ENCODE results near the gene RNPEP. TPM values are rescaled to one million over a fixed set of nuclear protein-coding genes. Genes with fewer than 3 reads are reported as not detected.
"Not testable (repeated sequence)": the region's sequence is repeated elsewhere in the genome, so short reads cannot be mapped to it uniquely, and the experiment has no call there.

Gene RNPEP
- polyA plus RNA-seq, 4 donors = 43.9 to 77.3 (median 55.9) TPM

DNA sequence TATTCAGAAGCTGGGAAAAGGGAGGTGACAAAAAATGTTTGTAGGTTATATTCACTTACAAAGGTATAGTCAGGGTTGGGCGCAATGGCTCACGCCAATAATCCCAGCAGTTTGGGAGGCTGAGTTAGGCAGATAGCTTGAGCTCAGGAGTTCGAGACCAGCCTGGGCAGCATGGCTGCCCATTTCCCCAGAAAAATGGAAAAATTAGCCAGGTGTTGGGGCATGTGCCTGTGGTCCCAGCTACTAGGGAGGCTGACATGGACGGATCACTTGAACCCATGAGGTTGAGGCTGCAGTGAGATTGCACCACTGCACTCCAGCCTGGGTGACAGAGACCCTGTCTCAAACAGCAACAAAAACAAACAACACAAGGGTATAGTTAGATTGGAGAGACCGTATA, 24.1 kb upstream of the RNPEP start:
- no peak for DNase-seq (ENCODE audit: low read depth in 4 of 4, low spot score in 3 of 4)

GRCh38 chr1:201962382-201962781, 20.1 kb upstream of the RNPEP start:
- DNase-seq (ENCODE audit: low read depth in 4 of 4, low spot score in 3 of 4) = not testable (repeated sequence)

DNA sequence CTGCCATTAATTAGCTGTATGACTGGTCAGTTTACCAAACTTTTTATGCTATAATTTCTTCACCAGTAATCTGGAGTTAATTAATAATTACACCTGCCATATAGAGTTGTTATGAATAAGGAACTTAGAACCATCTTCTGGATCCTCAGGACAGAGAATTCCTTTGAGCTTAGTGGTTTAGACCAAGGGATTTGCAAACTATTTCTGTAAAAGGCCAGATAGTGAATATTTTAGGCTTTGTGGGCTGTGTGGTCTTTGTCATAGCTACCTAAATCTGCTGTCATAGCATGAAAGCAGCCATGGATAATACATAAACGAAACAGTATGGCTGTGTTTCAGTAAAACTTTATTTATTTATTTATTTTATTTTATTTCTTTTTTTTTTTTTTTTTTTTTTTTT, 18.2 kb upstream of the RNPEP start:
- DNase-seq (ENCODE audit: low read depth in 4 of 4, low spot score in 3 of 4) = no peak

DNA sequence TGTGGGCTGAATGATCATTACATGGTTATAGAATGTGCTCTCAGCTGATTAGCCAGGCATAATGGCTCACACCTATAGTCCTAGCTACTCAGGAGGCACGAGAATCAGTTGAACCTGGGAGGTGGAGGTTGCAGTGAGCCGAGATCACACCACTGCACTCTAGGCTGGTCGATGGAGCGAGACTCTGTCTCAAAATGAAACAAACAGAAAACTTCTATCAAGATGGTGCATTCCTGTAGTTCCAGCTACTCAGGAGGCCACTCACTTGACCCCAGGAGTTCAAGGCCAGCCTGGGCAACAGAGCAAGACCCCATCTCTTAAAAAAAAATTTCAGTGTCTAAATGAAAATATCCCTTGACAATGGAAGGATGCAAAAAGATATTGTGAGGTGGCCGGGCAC, 16.3 kb upstream of the RNPEP start:
- DNase-seq (ENCODE audit: low read depth in 4 of 4, low spot score in 3 of 4) = no peak

DNA sequence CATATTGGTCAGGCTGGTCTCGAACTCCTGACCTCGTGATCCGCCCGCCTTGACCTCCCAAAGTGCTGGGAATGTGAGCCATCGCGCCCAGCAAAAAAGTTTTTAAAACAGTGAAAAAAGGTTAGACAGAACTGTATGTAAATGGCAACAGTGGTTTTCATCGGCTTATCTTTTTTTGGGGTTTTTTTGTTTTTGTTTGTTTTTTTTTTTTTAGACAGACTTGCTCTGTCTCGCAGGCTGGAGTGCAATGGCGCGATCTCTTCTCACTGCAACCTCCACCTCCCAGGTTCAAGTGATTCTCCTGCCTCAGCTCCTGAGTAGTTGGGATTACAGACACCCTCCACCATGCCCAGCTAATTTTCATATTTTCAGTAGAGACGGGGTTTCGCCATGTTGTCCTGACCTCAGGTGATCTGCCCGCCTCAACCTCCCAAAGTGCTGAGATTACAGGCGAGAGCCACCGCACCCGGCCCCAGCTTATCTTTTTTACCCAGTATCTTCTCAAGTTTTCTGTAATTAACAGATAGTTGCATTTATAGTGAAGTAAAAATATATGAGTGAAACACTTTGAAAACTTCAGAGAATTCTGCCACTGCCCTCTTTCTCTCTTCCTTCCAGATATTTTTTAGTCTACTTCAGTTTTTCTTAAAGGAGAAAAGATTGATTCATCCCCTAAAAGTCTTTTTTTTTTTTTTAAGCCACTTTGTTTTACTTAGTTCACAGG, 14.1 kb upstream of the RNPEP start:
- no peak for DNase-seq (ENCODE audit: low read depth in 4 of 4, low spot score in 3 of 4)

- DNase-seq (ENCODE audit: low read depth in 4 of 4, low spot score in 3 of 4) = no peak
These were observed 11.9 kb upstream of the RNPEP start for GRCh38 chr1:201970334-201971159.

DNA sequence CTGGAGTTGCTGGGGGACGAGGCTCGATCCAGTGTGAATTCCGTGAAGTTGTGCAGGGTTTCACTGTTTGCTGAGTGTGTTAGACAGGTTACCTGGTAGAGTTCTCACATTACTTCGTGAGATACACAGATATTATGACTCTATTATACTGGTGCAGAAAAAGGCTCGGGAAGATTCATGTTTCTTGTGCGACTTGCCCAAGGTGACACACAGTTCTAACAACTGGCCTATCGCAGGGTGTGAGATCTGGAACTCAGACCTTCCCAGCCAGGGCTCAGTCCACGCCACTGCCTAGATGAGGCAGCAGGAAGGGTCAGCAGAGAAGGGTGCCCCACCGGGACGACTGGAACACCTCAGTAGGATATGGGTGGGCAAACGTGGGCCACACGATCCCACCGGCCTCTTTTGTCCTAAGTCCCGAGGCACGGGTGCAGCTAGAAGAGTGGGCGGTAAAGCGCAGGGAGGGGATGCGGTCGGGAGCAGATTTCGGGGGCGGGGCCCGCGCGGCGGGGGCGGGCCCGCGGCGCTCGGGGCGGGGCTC, 296 bp upstream of the RNPEP start:
- peak in 3 of 4 donors; percentile 48 to 62 (median 56) for DNase-seq (ENCODE audit: low read depth in 4 of 4, low spot score in 3 of 4)

- peak in 2 of 4 donors; percentile 46 to 51 for DNase-seq (ENCODE audit: low read depth in 4 of 4, low spot score in 3 of 4)
These were observed 945 bp downstream of the RNPEP start for GRCh38 chr1:201983380-201983805.

DNA sequence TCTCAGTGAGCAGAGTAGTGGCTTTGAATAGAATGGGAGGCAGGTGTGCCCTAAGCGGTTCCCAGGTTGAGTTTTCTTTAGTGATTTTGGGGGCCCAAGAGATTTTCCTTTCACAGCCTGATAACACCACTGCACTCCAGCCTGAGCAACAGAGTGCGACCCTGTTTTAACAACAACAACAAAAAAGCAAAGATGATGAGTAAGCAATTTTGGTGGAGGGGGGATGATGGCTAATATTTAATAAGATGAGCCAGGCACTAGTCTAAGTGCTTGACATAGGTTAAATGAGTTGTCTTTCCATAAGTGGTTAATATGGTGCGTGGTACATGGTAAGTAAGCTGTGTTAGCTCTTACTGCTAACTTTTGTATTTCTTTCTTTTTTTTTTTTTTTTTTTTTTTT, 2.0 kb downstream of the RNPEP start:
- no peak for DNase-seq (ENCODE audit: low read depth in 4 of 4, low spot score in 3 of 4)

DNA sequence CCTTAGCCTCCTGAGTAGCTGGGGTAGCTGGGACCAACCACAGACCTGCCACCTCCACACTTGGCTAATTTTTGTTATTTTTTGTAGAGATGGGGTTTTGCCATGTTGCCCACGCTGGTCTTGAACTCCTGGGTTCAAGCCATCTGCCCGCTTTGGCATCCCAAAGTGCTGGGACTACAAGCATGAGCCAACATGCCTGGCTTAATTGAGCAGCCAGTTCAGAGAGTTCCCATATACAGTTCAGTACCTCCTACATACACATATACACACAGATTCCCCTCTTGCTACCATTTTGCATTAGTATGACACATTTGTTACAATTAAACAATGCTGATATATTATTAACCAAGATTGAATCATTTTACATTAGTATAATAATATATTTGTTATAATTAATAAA, 2.9 kb downstream of the RNPEP start:
- no peak for DNase-seq (ENCODE audit: low read depth in 4 of 4, low spot score in 3 of 4)

DNA sequence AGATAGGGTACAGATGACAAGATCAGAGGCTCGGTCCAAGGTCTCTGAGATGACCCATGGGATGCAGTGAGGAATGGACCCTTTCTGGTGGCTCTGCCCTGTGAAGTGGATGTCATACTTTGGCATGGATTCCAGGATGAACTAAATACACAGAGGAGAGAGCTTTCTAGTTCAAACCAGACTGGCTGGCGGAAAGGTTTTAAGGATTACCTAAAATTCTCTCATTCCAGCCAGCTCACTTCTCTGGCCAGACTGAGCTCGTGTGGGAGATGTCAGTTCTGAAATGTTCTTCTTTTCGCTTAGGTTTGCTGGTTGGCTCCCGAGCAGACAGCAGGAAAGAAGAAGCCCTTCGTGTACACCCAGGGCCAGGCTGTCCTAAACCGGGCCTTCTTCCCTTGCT, 6.2 kb downstream of the RNPEP start:
- no peak for DNase-seq (ENCODE audit: low read depth in 4 of 4, low spot score in 3 of 4)

GRCh38 chr1:201989354-201990128, 7.1 kb downstream of the RNPEP start:
- DNase-seq (ENCODE audit: low read depth in 4 of 4, low spot score in 3 of 4) = no peak

GRCh38 chr1:201990427-201990826, 8.0 kb downstream of the RNPEP start:
- no peak for DNase-seq (ENCODE audit: low read depth in 4 of 4, low spot score in 3 of 4)

DNA sequence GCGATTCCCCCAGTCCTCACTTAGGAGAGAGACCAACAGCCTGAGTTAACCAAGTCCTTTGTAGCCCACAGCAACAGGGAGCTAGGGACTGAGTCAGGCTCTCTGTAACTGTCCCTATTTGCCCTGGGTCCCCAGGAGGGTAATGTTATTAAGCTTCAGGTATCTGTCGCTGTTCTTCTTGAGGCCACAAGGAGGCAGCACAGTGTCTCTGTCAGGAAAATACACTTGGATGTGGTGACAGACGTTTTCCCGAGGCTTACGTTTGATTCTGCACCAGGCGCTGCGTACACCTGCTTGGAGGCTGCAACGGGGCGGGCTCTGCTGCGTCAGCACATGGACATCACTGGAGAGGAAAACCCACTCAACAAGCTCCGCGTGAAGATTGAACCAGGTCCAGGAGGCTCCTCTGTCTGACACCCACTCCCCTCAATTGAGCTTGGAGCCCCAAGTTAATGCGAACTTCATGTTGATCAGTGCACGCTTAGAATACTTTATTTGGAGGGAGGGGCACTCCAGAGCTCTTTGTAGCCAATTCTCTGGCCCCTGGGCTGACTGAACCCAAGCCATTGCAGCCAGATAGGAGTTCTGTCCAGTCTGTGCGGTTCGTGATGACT, 17.3 kb downstream of the RNPEP start:
- DNase-seq (ENCODE audit: low read depth in 4 of 4, low spot score in 3 of 4) = no peak

- no peak for DNase-seq (ENCODE audit: low read depth in 4 of 4, low spot score in 3 of 4)
These were observed 20.1 kb downstream of the RNPEP start for GRCh38 chr1:202002507-202002906.

GRCh38 chr1:202004711-202005110, 22.3 kb downstream of the RNPEP start:
- no peak for DNase-seq (ENCODE audit: low read depth in 4 of 4, low spot score in 3 of 4)

- DNase-seq (ENCODE audit: low read depth in 4 of 4, low spot score in 3 of 4) = no peak
These were observed 23.5 kb downstream of the RNPEP start for GRCh38 chr1:202005958-202006357.

- no peak for DNase-seq (ENCODE audit: low read depth in 4 of 4, low spot score in 3 of 4)
These were observed 24.9 kb downstream of the RNPEP start for GRCh38 chr1:202007304-202007703.

GRCh38 chr1:202007805-202008489, 25.5 kb downstream of the RNPEP start:
- peak in 1 of 4 donors; percentile 52 for DNase-seq (ENCODE audit: low read depth in 4 of 4, low spot score in 3 of 4)

Data from left renal pelvis (tissue), 4 donors.